Cardiac muscle cell (in vitro differentiated cells and primary cell): ENCODE measurements around the gene RNF207. TPM values are rescaled to one million over a fixed set of nuclear protein-coding genes. Genes with fewer than 3 reads are reported as not detected.

Source experiments
- DNase-seq, 2 donors: peaks; one replicate each; pipeline versions ENCODE4 v3.0.0 to v3.0.0-alpha.2; 2010 to 2017; ENCODE audit warnings: low read depth in 1 of 2, low spot score in 1 of 2
- H3K27ac ChIP-seq: fragments of 200-600 bp; sonication (generic); 2 replicates; pipeline ENCODE4 v1.5.1; 2016
- H3K27me3 ChIP-seq: fragments of 200-600 bp; sonication (generic); 2 replicates; pipeline ENCODE4 v1.6.0; 2016; ENCODE audit warnings: control low read depth
- H3K36me3 ChIP-seq: fragments of 200-600 bp; sonication (generic); 2 replicates; pipeline ENCODE4 v1.5.1; 2016; ENCODE audit warnings: control low read depth
- H3K4me1 ChIP-seq: fragments of 200-600 bp; sonication (generic); 2 replicates; pipeline ENCODE4 v1.8.1; 2017; ENCODE audit warnings: low read depth, mild to moderate bottlenecking, mixed run types
- H3K4me3 ChIP-seq: fragments of 200-600 bp; sonication (generic); 2 replicates; pipeline ENCODE4 v1.5.1; 2016; ENCODE audit warnings: mild to moderate bottlenecking
- H3K9me3 ChIP-seq: fragments of 200-600 bp; sonication (generic); 2 replicates; pipeline ENCODE4 v1.5.1; 2017; ENCODE audit warnings: low read depth, mild to moderate bottlenecking, control low read depth
- polyA plus RNA-seq: library from polyadenylated mRNA; unstranded; fragments of >200 nt; fragmentation: Nextera tagmentation; extraction: Ambion mirVana; gene quantifications from 2 replicates; pipeline ENCODE4 v1.2.1, GENCODE V29; 2016
- total RNA-seq: library from RNA; depleted of rRNA; stranded (reverse); fragments of >200 nt; gene quantifications from 2 replicates; pipeline ENCODE4 v1.2.3, GENCODE V29; 2016
- TF ChIP-seq, protein P1 (sequence below): IDR thresholded peaks from 2 replicates; pipeline ENCODE4 v1.5.1; 2012; ENCODE audit warnings: low read depth, mild to moderate bottlenecking, low read length

The RNF207 gene
- total and polyA plus RNA-seq, 2 experiments from 2014 or later = 180 to 273 TPM

DNA sequence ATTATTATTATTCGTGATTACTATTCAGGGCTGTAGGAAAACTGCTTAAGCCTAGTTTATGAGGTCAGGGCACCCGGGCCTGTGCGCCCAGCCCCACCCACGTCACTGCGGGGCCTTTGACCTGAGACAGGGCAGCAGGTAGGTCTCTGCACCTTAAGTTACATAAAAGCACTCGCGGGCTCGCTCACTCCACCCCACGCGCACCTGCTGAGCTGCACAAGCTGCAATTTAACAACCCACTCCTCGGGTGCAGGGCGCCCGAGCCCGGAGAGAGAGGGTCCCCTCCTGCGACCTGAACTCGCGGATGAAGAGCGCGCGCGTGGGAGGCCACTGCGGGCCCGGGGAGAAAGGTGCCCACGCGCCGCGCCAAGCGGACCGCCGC lies 29.4 kb downstream of the RNF207 start:
- peak overlapping the region; percentile 85 for H3K4me3 ChIP-seq
- peaks cover 13% of the 10 kb centered on the region for H3K36me3 ChIP-seq
- no peak for DNase-seq
- H3K27me3 ChIP-seq = peaks cover 16% of the 10 kb centered on the region
- peak overlapping the region; percentile 61 for H3K27ac ChIP-seq
- TF ChIP-seq, protein P1, sequence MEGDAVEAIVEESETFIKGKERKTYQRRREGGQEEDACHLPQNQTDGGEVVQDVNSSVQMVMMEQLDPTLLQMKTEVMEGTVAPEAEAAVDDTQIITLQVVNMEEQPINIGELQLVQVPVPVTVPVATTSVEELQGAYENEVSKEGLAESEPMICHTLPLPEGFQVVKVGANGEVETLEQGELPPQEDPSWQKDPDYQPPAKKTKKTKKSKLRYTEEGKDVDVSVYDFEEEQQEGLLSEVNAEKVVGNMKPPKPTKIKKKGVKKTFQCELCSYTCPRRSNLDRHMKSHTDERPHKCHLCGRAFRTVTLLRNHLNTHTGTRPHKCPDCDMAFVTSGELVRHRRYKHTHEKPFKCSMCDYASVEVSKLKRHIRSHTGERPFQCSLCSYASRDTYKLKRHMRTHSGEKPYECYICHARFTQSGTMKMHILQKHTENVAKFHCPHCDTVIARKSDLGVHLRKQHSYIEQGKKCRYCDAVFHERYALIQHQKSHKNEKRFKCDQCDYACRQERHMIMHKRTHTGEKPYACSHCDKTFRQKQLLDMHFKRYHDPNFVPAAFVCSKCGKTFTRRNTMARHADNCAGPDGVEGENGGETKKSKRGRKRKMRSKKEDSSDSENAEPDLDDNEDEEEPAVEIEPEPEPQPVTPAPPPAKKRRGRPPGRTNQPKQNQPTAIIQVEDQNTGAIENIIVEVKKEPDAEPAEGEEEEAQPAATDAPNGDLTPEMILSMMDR = no peak
- H3K4me1 ChIP-seq = peaks cover 6% of the 10 kb centered on the region
- H3K9me3 ChIP-seq = no peaks in the 10 kb centered on the region

DNA sequence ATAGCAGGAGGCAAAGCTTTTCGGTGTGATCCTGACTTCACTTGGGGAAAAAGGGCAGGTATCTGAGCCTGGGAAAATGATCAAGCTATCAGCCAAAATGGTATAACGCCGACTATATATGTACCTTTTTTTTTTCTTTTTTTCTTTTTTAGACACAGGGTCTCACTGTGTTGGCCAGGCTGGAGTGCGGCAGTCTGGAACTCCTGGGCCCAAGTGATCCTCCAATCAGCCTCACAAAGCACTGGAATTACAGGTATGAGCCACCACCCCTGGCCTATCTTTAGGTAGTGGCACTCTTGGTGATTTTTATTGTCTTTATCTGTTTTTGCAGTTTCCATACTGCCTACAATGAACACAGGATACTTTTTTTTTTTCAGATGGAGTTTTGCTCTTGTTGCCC lies 31.2 kb downstream of the RNF207 start:
- peaks cover 34% of the 10 kb centered on the region for H3K27me3 ChIP-seq
- H3K9me3 ChIP-seq = no peaks in the 10 kb centered on the region
- H3K27ac ChIP-seq = no peak overlapping the region
- no peak for DNase-seq
- H3K36me3 ChIP-seq = peaks cover 7% of the 10 kb centered on the region
- TF ChIP-seq, protein P1 = no peak
- peaks cover 13% of the 10 kb centered on the region for H3K4me1 ChIP-seq
- no peak overlapping the region for H3K4me3 ChIP-seq

DNA sequence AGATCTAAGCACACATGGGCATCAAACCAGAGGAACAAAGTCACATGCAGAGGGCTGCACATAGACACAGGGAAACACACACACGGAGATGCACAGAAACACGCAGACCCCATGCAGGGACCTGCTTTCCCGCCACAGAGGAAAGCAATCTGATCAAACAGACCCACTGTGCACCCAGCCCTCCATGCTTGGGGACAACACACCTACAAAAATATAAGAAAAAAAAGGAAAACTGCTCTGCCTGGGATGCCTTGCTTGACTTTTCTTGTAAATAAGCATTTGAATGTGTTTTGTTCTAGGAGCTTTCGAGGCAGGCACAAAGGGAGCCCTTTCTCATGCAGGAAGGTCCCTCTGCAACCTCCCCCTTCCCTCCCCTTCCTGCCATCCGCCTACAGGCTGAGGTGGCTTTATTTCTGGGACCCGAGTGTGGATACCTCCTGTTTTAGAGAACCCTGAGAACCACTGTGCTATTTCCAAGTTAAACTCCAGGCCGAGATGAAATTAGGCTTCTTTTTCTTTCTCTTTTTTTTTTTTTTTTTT lies 33.4 kb downstream of the RNF207 start:
- Histone ChIP-seq H3K4me3 (no peak overlapping the region), H3K9me3 (no peaks in the 10 kb centered on the region), H3K36me3 (no peaks in the 10 kb centered on the region), H3K4me1 (peaks cover 15% of the 10 kb centered on the region), H3K27me3 (peaks cover 55% of the 10 kb centered on the region), H3K27ac (no peak overlapping the region)
- no peak for DNase-seq
- TF ChIP-seq, protein P1 = no peak

DNA sequence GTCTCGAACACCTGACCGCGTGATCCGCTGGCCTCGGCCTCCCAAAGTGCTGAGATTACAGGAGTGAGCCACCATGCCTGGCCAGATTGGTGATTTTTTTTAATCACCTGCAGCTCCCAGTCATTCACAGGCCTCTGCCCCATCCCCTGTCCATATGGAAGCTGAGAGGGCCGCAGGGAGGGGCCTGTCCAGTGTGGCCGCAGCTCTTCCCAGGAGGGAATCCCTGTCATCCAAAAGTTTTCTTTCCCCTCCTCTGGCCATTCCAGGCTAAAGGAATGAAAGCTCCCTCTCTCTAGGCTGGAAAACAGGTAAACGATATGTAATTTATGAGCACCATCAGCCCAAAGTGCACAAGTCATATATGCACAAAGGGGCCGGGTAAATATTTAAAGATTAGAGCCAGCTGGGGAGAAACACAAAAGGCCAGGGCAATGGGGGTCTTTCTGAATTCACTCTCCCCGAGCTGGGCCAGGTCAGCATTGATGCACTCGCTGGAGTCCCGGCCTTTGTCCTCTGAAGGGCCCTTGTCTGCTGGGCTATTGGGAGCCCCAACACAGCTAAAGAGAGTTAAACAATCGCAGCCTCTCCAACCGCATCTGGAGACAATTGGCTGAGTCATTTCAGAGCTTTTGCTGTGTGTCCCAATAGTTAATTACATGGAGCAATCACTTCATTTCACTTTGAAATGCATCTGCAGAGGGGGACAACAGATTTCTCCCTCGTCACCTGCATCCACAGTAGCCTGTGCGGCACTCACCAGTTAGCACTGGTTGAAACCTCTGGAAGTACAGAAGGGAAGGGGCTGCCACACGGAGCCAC lies 34.2 kb downstream of the RNF207 start:
- H3K36me3 ChIP-seq = no peaks in the 10 kb centered on the region
- no peak overlapping the region for H3K4me3 ChIP-seq
- peak in 1 of 2 donors; percentile 48 for DNase-seq
- peaks cover 9% of the 10 kb centered on the region for H3K4me1 ChIP-seq
- no peaks in the 10 kb centered on the region for H3K9me3 ChIP-seq
- peaks cover 64% of the 10 kb centered on the region for H3K27me3 ChIP-seq
- no peak overlapping the region for H3K27ac ChIP-seq
- TF ChIP-seq, protein P1 = no peak

DNA sequence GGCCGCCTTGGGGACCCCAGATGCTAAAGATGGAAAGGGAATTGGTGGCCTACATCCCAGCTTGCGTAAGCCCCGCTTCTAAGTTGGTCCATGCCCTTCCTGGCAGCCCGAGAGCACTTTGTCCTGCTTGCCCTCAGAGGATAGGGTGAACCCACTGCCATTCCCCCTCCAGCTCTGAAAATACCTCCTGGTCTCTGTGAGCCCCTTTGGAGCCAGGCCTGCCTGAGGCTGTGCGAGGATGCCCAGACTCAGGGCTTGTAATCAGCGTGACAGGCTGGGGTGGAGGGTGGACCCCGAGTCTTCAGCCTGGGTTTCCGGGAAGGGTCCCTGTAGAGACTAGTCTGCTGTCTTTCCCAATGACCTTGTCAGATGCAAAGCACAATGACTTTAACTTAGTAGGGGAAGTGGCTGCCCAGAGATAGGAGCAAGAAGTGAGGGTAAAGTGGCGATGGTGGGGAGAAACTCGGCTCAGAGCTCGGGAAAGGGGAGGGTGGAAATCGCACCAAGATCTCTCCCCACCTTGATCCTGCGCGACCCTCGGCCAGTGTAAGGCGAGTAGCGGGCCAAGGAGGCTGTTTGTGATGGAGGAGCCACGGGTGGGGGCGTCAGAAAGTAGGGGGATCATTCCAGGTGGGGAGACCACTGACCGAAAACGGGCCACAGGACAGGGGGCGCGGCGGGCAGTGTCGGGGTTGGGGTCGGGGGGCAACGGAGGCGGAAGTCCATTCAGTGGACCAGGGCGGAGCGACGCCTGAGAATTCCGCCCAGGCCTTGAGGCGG lies 35.4 kb downstream of the RNF207 start:
- TF ChIP-seq, protein P1 = no peak
- no peak overlapping the region for H3K27ac ChIP-seq
- no peak for DNase-seq
- H3K36me3 ChIP-seq = no peaks in the 10 kb centered on the region
- peaks cover 76% of the 10 kb centered on the region for H3K27me3 ChIP-seq
- H3K4me1 ChIP-seq = peaks cover 17% of the 10 kb centered on the region
- peak overlapping the region; percentile 15 for H3K4me3 ChIP-seq
- no peaks in the 10 kb centered on the region for H3K9me3 ChIP-seq
